Activated CD8-positive, alpha-beta T cell treated with anti-CD3 and anti-CD28 coated beads for 36 hours (primary cell): ENCODE data around the gene C19orf85. TPM values are rescaled to one million over a fixed set of nuclear protein-coding genes. Genes with fewer than 3 reads are reported as not detected.

ENCODE experiments used
- ATAC-seq: fragments of 200-7000 bp; cut with Tn5 transposase; one replicate; pipeline ENCODE4 v1.10.0; 2021; ENCODE audit warnings: mild to moderate bottlenecking, moderate library complexity
- CTCF ChIA-PET: fragments of 350-600 bp; sonication (Branson Sonifier 250); formaldehyde crosslinking; loops from one replicate; lab custom pipeline; 2021; ENCODE audit warnings: antibody characterized with exemption; lab: Charles Lee
- POLR2A ChIA-PET: fragments of 350-600 bp; sonication (Branson Sonifier 250); formaldehyde crosslinking; loops from one replicate; lab custom pipeline; 2021; ENCODE audit warnings: antibody characterized with exemption; lab: Charles Lee
- DNase-seq: peaks from one replicate; pipeline ENCODE4 v3.0.0-alpha.2; 2020
- H3K27ac Mint-ChIP-seq: one replicate; pipeline ENCODE4 v1.8.0; 2021; ENCODE audit warnings: mild to moderate bottlenecking, mixed read lengths
- H3K27me3 Mint-ChIP-seq: one replicate; pipeline ENCODE4 v1.8.0; 2021; ENCODE audit warnings: mixed read lengths
- H3K36me3 Mint-ChIP-seq: one replicate; pipeline ENCODE4 v1.8.0; 2021; ENCODE audit warnings: low read depth, mixed read lengths
- H3K4me1 Mint-ChIP-seq: one replicate; pipeline ENCODE4 v1.8.0; 2021; ENCODE audit warnings: low read depth, mixed read lengths
- H3K4me3 Mint-ChIP-seq: one replicate; pipeline ENCODE4 v1.8.0; 2021; ENCODE audit warnings: mild to moderate bottlenecking, moderate library complexity, mixed read lengths
- H3K9me3 Mint-ChIP-seq: one replicate; pipeline ENCODE4 v1.8.0; 2021; ENCODE audit warnings: mixed read lengths
- CTCF ChIP-seq: fragments of 200-600 bp; IDR thresholded peaks from one replicate; pipeline ENCODE4 v1.8.0; 2022; ENCODE audit warnings: antibody characterized with exemption, mild to moderate bottlenecking
- intact Hi-C: fragments of 100-400 bp; cut with micrococcal nuclease; formaldehyde crosslinking; loops from one replicate; pipeline ENCODE4 v1.10.0; 2022
- total RNA-seq, 2 experiments: library from RNA; stranded (reverse); gene quantifications; one replicate each; pipeline ENCODE4 v1.2.3, GENCODE V29; 2021

The C19orf85 gene
- total RNA-seq, 2 experiments from 2014 or later = not detected

- Mint-ChIP-seq H3K27ac (no peak overlapping the region), H3K27me3 (peaks cover 46% of the 10 kb centered on the region), H3K4me3 (no peak overlapping the region), H3K4me1 (peaks cover 9% of the 10 kb centered on the region), H3K9me3 (no peaks in the 10 kb centered on the region), H3K36me3 (no peaks in the 10 kb centered on the region)
- TF ChIP-seq CTCF = no peak
- intact Hi-C loops = no loop called here
- DNase-seq = no peak
- ChIA-PET CTCF (interaction anchor here (1.3 kb wide), 1 partner anchor 58 kb away, joined by 3 read pairs; no protein-coding TSS in a partner anchor), POLR2A (interaction anchor here (1.2 kb wide), 1 partner anchor 9 kb away, joined by 3 read pairs; no protein-coding TSS in a partner anchor)
- no peak for ATAC-seq
Observed at GRCh38 chr19:55446060-55446459, 18.5 kb downstream of the C19orf85 start.

GRCh38 chr19:55444646-55445045 is 19.9 kb downstream of the C19orf85 start:
- no peaks in the 10 kb centered on the region for H3K9me3 Mint-ChIP-seq
- H3K27ac Mint-ChIP-seq = no peak overlapping the region
- peaks cover 45% of the 10 kb centered on the region for H3K27me3 Mint-ChIP-seq
- ChIA-PET CTCF (interaction anchor here (1.0 kb wide), 2 partner anchors 23 to 59 kb away, joined by 3 to 4 read pairs; no protein-coding TSS in a partner anchor), POLR2A (interaction anchor here (1.3 kb wide), 2 partner anchors 23 to 31 kb away, joined by 3 read pairs; no protein-coding TSS in a partner anchor)
- H3K4me1 Mint-ChIP-seq = peaks cover 14% of the 10 kb centered on the region
- H3K36me3 Mint-ChIP-seq = no peaks in the 10 kb centered on the region
- ATAC-seq (no peak), DNase-seq (no peak)
- TF ChIP-seq CTCF = no peak
- intact Hi-C loops = no loop called here
- H3K4me3 Mint-ChIP-seq = no peak overlapping the region

- ATAC-seq (no peak), DNase-seq (no peak)
- H3K27ac Mint-ChIP-seq = no peak overlapping the region
- no peak for TF ChIP-seq CTCF
- ChIA-PET CTCF (interaction anchor here (1.0 kb wide), 1 partner anchor 60 kb away, joined by 3 read pairs; no protein-coding TSS in a partner anchor), POLR2A (interaction anchor here (1.3 kb wide), 2 partner anchors 24 to 32 kb away, joined by 3 read pairs; no protein-coding TSS in a partner anchor)
- no peak overlapping the region for H3K4me3 Mint-ChIP-seq
- H3K36me3 Mint-ChIP-seq = no peaks in the 10 kb centered on the region
- peaks cover 14% of the 10 kb centered on the region for H3K4me1 Mint-ChIP-seq
- intact Hi-C loops = no loop called here
- H3K27me3 Mint-ChIP-seq = peaks cover 52% of the 10 kb centered on the region
- H3K9me3 Mint-ChIP-seq = no peaks in the 10 kb centered on the region
Observed at GRCh38 chr19:55443824-55444480, 20.6 kb downstream of the C19orf85 start.

- no peak for TF ChIP-seq CTCF
- Mint-ChIP-seq H3K9me3 (no peaks in the 10 kb centered on the region), H3K27ac (no peak within 1 kb of the TSS), H3K36me3 (no peaks in the 10 kb centered on the region), H3K27me3 (peaks cover 57% of the 10 kb centered on the region), H3K4me3 (no peak within 1 kb of the TSS), H3K4me1 (peaks cover 14% of the 10 kb centered on the region)
- ChIA-PET CTCF (no interaction called here), POLR2A (interaction anchor here (0.6 to 1.3 kb wide), 2 partner anchors 25 to 30 kb away, joined by 3 read pairs; no protein-coding TSS in a partner anchor)
- DNase-seq (no peak), ATAC-seq (no peak)
- intact Hi-C loops = no loop called here
Observed at GRCh38 chr19:55443045-55443823, 21.3 kb downstream of the C19orf85 start, which contains the start of gene SHISA7. TSS of gene SHISA7 (minus strand) at chr19:55443300. CDS start at chr19:55442863, 437 bp downstream.
